HEK293 (cell line): Measurements from ENCODE around the gene DIO3.

ENCODE experiments used
- MEIS1 ChIP-seq: sonication (generic); formaldehyde crosslinking; IDR thresholded peaks from 2 replicates; pipeline ENCODE4 v1.8.1; 2022; ENCODE audit warnings: missing genetic modification reagents, mild to moderate bottlenecking, borderline replicate concordance
- MZF1 ChIP-seq: fragments of 450-650 bp; formaldehyde crosslinking; IDR thresholded peaks from 2 replicates; pipeline ENCODE4 v1.5.1; 2017; ENCODE audit warnings: missing biosample characterization, missing genetic modification characterization, borderline replicate concordance
- ZBTB26 ChIP-seq: fragments of 450-650 bp; formaldehyde crosslinking; optimal IDR thresholded peaks from 2 replicates; pipeline ENCODE3; 2016; ENCODE audit warnings: missing biosample characterization, mild to moderate bottlenecking, missing genetic modification characterization
- ZNF76 ChIP-seq: fragments of 450-650 bp; formaldehyde crosslinking; IDR thresholded peaks from 2 replicates; pipeline ENCODE4; 2016; ENCODE audit warnings: low read depth, missing biosample characterization, missing genetic modification characterization, borderline replicate concordance
- ZNF768 ChIP-seq: fragments of 450-650 bp; formaldehyde crosslinking; IDR thresholded peaks from 2 replicates; pipeline ENCODE4 v1.5.1; 2018; ENCODE audit warnings: missing biosample characterization, mild to moderate bottlenecking, missing genetic modification characterization
- TF ChIP-seq, protein P1 (sequence below): fragments of 450-650 bp; formaldehyde crosslinking; IDR thresholded peaks from 2 replicates; pipeline ENCODE4 v1.5.1; 2016; ENCODE audit warnings: missing biosample characterization, missing genetic modification characterization
- TF ChIP-seq, protein P2 (sequence below): fragments of 450-650 bp; formaldehyde crosslinking; IDR thresholded peaks from 2 replicates; pipeline ENCODE4 v1.5.1; 2016; ENCODE audit warnings: missing biosample characterization, missing genetic modification characterization
- TF ChIP-seq, protein P3 (sequence below): fragments of 450-650 bp; IDR thresholded peaks from 2 replicates; pipeline ENCODE4 v1.5.1; 2018; ENCODE audit warnings: missing biosample characterization, mild to moderate bottlenecking, missing genetic modification characterization

DNA sequence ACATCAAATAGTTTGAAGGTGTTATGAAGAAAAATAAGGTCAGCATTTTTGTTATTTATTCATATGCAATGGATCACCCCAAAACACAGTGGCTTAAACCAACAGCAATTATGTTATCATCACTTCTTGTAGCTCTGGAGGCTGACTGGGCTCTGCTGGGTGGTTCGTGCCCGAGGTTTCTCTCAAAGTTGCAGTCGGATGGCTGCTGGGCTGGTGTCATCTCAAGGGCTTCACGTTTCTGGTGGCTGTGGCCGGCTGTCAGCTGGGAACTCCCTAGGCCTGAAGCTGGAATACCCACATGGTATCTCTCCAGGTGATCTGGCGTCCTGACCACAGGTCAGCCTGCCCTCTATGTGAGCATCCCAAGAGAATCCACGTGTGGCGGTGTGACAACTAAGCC is 12.0 kb downstream of the DIO3 start:
- TF ChIP-seq, protein P1, sequence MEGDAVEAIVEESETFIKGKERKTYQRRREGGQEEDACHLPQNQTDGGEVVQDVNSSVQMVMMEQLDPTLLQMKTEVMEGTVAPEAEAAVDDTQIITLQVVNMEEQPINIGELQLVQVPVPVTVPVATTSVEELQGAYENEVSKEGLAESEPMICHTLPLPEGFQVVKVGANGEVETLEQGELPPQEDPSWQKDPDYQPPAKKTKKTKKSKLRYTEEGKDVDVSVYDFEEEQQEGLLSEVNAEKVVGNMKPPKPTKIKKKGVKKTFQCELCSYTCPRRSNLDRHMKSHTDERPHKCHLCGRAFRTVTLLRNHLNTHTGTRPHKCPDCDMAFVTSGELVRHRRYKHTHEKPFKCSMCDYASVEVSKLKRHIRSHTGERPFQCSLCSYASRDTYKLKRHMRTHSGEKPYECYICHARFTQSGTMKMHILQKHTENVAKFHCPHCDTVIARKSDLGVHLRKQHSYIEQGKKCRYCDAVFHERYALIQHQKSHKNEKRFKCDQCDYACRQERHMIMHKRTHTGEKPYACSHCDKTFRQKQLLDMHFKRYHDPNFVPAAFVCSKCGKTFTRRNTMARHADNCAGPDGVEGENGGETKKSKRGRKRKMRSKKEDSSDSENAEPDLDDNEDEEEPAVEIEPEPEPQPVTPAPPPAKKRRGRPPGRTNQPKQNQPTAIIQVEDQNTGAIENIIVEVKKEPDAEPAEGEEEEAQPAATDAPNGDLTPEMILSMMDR (tag by site-specific recombination), result no peak
- TF ChIP-seq MEIS1 (CRISPR knock-in tag), result no peak
- no peak for TF ChIP-seq MZF1 (tag by site-specific recombination)
- TF ChIP-seq, protein P2, sequence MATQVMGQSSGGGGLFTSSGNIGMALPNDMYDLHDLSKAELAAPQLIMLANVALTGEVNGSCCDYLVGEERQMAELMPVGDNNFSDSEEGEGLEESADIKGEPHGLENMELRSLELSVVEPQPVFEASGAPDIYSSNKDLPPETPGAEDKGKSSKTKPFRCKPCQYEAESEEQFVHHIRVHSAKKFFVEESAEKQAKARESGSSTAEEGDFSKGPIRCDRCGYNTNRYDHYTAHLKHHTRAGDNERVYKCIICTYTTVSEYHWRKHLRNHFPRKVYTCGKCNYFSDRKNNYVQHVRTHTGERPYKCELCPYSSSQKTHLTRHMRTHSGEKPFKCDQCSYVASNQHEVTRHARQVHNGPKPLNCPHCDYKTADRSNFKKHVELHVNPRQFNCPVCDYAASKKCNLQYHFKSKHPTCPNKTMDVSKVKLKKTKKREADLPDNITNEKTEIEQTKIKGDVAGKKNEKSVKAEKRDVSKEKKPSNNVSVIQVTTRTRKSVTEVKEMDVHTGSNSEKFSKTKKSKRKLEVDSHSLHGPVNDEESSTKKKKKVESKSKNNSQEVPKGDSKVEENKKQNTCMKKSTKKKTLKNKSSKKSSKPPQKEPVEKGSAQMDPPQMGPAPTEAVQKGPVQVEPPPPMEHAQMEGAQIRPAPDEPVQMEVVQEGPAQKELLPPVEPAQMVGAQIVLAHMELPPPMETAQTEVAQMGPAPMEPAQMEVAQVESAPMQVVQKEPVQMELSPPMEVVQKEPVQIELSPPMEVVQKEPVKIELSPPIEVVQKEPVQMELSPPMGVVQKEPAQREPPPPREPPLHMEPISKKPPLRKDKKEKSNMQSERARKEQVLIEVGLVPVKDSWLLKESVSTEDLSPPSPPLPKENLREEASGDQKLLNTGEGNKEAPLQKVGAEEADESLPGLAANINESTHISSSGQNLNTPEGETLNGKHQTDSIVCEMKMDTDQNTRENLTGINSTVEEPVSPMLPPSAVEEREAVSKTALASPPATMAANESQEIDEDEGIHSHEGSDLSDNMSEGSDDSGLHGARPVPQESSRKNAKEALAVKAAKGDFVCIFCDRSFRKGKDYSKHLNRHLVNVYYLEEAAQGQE (tag by site-specific recombination), result no peak
- no peak for TF ChIP-seq ZBTB26
- TF ChIP-seq ZNF76 (tag by site-specific recombination), result no peak
- TF ChIP-seq, protein P3, sequence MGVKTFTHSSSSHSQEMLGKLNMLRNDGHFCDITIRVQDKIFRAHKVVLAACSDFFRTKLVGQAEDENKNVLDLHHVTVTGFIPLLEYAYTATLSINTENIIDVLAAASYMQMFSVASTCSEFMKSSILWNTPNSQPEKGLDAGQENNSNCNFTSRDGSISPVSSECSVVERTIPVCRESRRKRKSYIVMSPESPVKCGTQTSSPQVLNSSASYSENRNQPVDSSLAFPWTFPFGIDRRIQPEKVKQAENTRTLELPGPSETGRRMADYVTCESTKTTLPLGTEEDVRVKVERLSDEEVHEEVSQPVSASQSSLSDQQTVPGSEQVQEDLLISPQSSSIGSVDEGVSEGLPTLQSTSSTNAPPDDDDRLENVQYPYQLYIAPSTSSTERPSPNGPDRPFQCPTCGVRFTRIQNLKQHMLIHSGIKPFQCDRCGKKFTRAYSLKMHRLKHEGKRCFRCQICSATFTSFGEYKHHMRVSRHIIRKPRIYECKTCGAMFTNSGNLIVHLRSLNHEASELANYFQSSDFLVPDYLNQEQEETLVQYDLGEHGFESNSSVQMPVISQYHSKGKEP (tag by site-specific recombination), result no peak
- no peak for TF ChIP-seq ZNF768 (tag by site-specific recombination)
